GM10847 (cell line): ENCODE data around the gene INO80C.

Experiments
- POLR2A ChIP-seq: IDR thresholded peaks from 2 replicates; pipeline ENCODE4 v1.6.1; 2011; ENCODE audit not compliant: insufficient read length; ENCODE audit errors: extremely low read depth

Gene INO80C

GRCh38 chr18:35424356-35424755 is 73.4 kb downstream of the INO80C start:
- TF ChIP-seq POLR2A: no peak

- TF ChIP-seq POLR2A: no peak
These were observed 75.5 kb downstream of the INO80C start for GRCh38 chr18:35422237-35422636.

- TF ChIP-seq POLR2A: no peak
These were observed 79.2 kb downstream of the INO80C start for GRCh38 chr18:35418610-35419009.
